ENCODE data around the gene LRBA. TPM values are rescaled to one million over a fixed set of nuclear protein-coding genes. Genes with fewer than 3 reads are reported as not detected.

Gene LRBA
- total and polyA plus RNA-seq, 9 of the 15 experiments (the other 6 are each of a cell fraction or from before 2014, with no cell fraction given), result 24.2 to 88.7 (median 59.7) TPM

- Histone ChIP-seq H3K4me3 (no peak overlapping the region), H3K79me2 (ENCODE audit: control insufficient read depth, insufficient read depth, low read length) (no peaks in the 10 kb centered on the region), H3K4me2 (ENCODE audit: insufficient read depth, low read length) (no peak overlapping the region), H3K4me1 (replicated peaks in 1 of 2; ENCODE audit: control insufficient read depth in 2 of 2, insufficient read depth in 2 of 2, low read length in 2 of 2) (peaks cover 0 to 8% of the 10 kb centered on the region in 2 experiments; a peak in 1 of 5 replicates), H3K27ac (ENCODE audit: extremely low read depth, low read depth, low read length) (no peak overlapping the region), H4K20me1 (replicated peaks; ENCODE audit: control insufficient read depth, insufficient read depth, low read length) (no peaks in the 10 kb centered on the region), H3K36me3 (ENCODE audit: control insufficient read depth, insufficient read depth, low read length) (peaks cover 5% of the 10 kb centered on the region; the same call in 2 of the 3 replicates), H2AFZ (ENCODE audit: low read depth, low read length) (no peak overlapping the region), H3K27me3 (ENCODE audit: control insufficient read depth in 2 of 2, insufficient read depth in 2 of 2, low read length in 2 of 2) (no peaks in the 10 kb centered on the region), H3K9me1 (ENCODE audit: control insufficient read depth, insufficient read depth, low read length) (no peaks in the 10 kb centered on the region), H3K9me3 (replicated peaks; ENCODE audit: control insufficient read depth, insufficient read depth, low read depth, low read length) (no peaks in the 10 kb centered on the region), H3K9ac (ENCODE audit: insufficient read depth in 1 of 2, low read depth in 2 of 2, low read length in 2 of 2) (no peak overlapping the region)
- ATAC-seq (no peak), FAIRE-seq (no peak), DNase-seq (ENCODE audit: extremely low read depth in 1 of 4, low spot score in 3 of 4) (no peak)
- ChIA-PET POLR2A (no interaction called here), CTCF (ENCODE audit: low intra/inter-chr PET ratio) (no interaction called here)
- intact Hi-C loops (cut with micrococcal nuclease), result no loop called here
- 50% methylated on average over 1 of the region's 1 CpG for whole genome bisulfite sequencing (ENCODE audit: insufficient coverage, low coverage, missing lambda C conversion rate)
- in situ Hi-C loops (cut with MboI), result no loop called here
- TF ChIP-seq PBX2 (CRISPR knock-in tag; IDR thresholded peaks at IDR 0.05; ENCODE audit: low read depth), result no peak
- no peak for TF ChIP-seq PBX2 (tag; conservative IDR thresholded peaks at IDR 0.05; ENCODE audit: low read depth)
- TF ChIP-seq NONO (IDR thresholded peaks at IDR 0.05; ENCODE audit: low read depth in 2 of 2, low read length in 1 of 2), result no peak
- TF ChIP-seq GTF3C2 (IDR thresholded peaks at IDR 0.05; ENCODE audit: borderline replicate concordance, extremely low read depth, insufficient read length), result no peak
- TF ChIP-seq ZBTB5 (IDR thresholded peaks at IDR 0.05), result no peak
- no peak for TF ChIP-seq E2F1 (CRISPR knock-in tag; IDR thresholded peaks at IDR 0.05)
- no peak for TF ChIP-seq ZNF23 (CRISPR knock-in tag; IDR thresholded peaks at IDR 0.05)
- TF ChIP-seq HMG20A (CRISPR knock-in tag; conservative IDR thresholded peaks at IDR 0.05), result no peak
- BruUV-seq (replicated peaks), result no TSS peak
Observed at GRCh38 chr4:150768497-150768896, 246.6 kb downstream of the LRBA start.

Measured in K562 (cell line).